Thymus (tissue), 11 donors: Measurements from ENCODE around the gene KRTAP5-3. TPM values are rescaled to one million over a fixed set of nuclear protein-coding genes. Genes with fewer than 3 reads are reported as not detected.

Experiments used
- DNase-seq, 9 donors: peaks; one replicate each; pipeline ENCODE4 v3.0.0-alpha.2; 2013; ENCODE audit warnings: low spot score in 9 of 9, low read depth in 6 of 9, missing footprints in 1 of 9
- H3K27ac ChIP-seq, 2 donors: one replicate each; pipeline ENCODE4 v1.5.1; 2013; ENCODE audit warnings: control low read depth in 1 of 2, low read depth in 1 of 2, low read length in 1 of 2, mild to moderate bottlenecking in 1 of 2, moderate library complexity in 1 of 2
- H3K27me3 ChIP-seq, 2 donors: one replicate each; pipeline ENCODE4 v1.5.1; 2013; ENCODE audit warnings: low read length in 1 of 2; ENCODE audit not compliant: control insufficient read depth in 2 of 2, insufficient read depth in 1 of 2
- H3K36me3 ChIP-seq, 2 donors: one replicate each; pipeline ENCODE4 v1.5.1; 2013; ENCODE audit warnings: low read length in 1 of 2, mild to moderate bottlenecking in 1 of 2, moderate library complexity in 1 of 2; ENCODE audit not compliant: control insufficient read depth in 2 of 2, insufficient read depth in 2 of 2
- H3K4me1 ChIP-seq, 2 donors: one replicate each; pipeline ENCODE4 v1.5.1; 2013; ENCODE audit warnings: low read length in 2 of 2; ENCODE audit not compliant: control insufficient read depth in 2 of 2, insufficient read depth in 2 of 2
- H3K4me3 ChIP-seq, 2 donors: one replicate each; pipeline ENCODE4 v1.5.1; 2013; ENCODE audit warnings: low read length in 2 of 2, control low read depth in 1 of 2, mild to moderate bottlenecking in 1 of 2
- H3K9me3 ChIP-seq, 2 donors: one replicate each; pipeline ENCODE4 v1.5.1; 2013; ENCODE audit warnings: low read length in 1 of 2, mild to moderate bottlenecking in 1 of 2; ENCODE audit not compliant: control insufficient read depth in 2 of 2, insufficient read depth in 1 of 2
- WGBS: extraction: QIAGEN DNeasy Blood & Tissue Kit; methylation state at CpG from one replicate; pipeline ENCODE4 v1.1.7; 2013; 5-methylcytosine and 5-hydroxymethylcytosine counted together
- polyA plus RNA-seq: library from polyadenylated mRNA; stranded (reverse); fragments of 200-250 nt; gene quantifications from one replicate; pipeline ENCODE4 v1.2.3, GENCODE V29; 2013
- total RNA-seq: library from RNA; stranded (reverse); fragments of 120-200 nt; gene quantifications from one replicate; pipeline ENCODE4 v1.2.4, GENCODE V29; 2013
- donor health status: healthy.

KRTAP5-3 gene
- total and polyA plus RNA-seq, 2 donors, result 0.02 TPM; not detected in 1

- Histone ChIP-seq H3K27ac (no peak overlapping the region), H3K4me1 (no peaks in the 10 kb centered on the region), H3K27me3 (peaks cover 2 to 24% of the 10 kb centered on the region in 2 donors), H3K9me3 (no peaks in the 10 kb centered on the region), H3K36me3 (no peaks in the 10 kb centered on the region), H3K4me3 (no peak overlapping the region)
- DNase-seq, result no peak
- 61% methylated on average over 20 of the region's 20 CpGs for WGBS
Measured at GRCh38 chr11:1644601-1645356, 36.5 kb upstream of the KRTAP5-3 start.

GRCh38 chr11:1643146-1643690 is 35.0 kb upstream of the KRTAP5-3 start:
- no peaks in the 10 kb centered on the region for H3K36me3 ChIP-seq

DNA sequence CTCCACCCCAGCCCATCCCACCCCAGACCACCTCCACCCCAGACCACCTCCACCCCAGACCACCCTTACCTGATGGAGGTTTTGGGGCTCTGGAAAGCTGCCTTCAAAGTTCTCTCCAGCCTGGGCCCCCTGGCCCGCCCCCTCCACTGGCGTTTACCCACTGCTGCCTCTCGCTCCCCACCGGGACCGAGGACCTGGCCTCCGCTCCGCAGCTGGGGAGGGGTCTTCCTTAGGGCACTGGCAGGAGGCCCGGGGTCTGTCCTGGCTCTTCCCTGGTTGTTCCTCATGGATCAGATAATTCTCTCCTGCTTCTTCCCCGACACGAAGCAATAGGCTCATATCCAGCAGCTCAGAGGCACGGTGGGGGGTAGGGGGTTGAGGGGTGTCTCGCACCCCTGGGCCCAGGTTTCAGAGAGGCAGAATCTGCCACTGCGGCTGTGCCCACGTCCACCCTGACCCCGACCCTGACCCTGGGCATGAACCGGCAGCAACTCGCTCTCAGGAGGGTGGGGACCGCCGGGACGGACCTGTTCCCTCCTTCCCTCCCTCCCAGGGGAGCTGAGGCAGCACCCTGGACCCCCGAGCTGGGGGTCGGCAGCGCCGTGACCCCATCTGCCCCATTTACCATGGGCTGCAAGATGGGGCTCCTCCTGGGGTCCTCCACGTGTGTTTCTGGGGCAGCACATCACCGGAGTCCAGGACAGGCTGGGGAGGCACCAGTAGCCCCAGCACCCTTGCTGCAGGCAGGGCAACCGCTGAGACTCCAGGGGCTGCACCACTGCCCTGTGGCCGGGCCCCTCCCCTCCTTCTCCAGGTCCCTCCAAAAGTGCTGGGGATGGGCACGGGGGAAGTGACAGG is 34.3 kb upstream of the KRTAP5-3 start:
- H3K27ac ChIP-seq, result no peak overlapping the region
- H3K4me3 ChIP-seq, result no peak overlapping the region
- H3K4me1 ChIP-seq, result no peaks in the 10 kb centered on the region
- WGBS, result 90% methylated on average over 29 of the region's 29 CpGs
- H3K27me3 ChIP-seq, result peaks cover 2 to 30% of the 10 kb centered on the region in 2 donors
- no peak for DNase-seq
- H3K9me3 ChIP-seq, result no peaks in the 10 kb centered on the region
- no peaks in the 10 kb centered on the region for H3K36me3 ChIP-seq

More at GRCh38 chr11:1643146-1643690, 35.0 kb upstream of the KRTAP5-3 start:
- Histone ChIP-seq H3K27ac (no peak overlapping the region), H3K9me3 (no peaks in the 10 kb centered on the region), H3K4me1 (no peaks in the 10 kb centered on the region), H3K4me3 (no peak overlapping the region), H3K27me3 (peaks cover 2 to 31% of the 10 kb centered on the region in 2 donors)
- no peak for DNase-seq
- WGBS, result 97% methylated on average over 20 of the region's 20 CpGs

- Histone ChIP-seq H3K9me3 (no peaks in the 10 kb centered on the region), H3K27ac (no peak overlapping the region), H3K4me1 (no peaks in the 10 kb centered on the region), H3K27me3 (peaks cover 2 to 30% of the 10 kb centered on the region in 2 donors), H3K4me3 (no peak overlapping the region), H3K36me3 (no peaks in the 10 kb centered on the region)
- WGBS, result 89% methylated on average over 15 of the region's 15 CpGs
- no peak for DNase-seq
Measured at GRCh38 chr11:1641096-1641495, 32.8 kb upstream of the KRTAP5-3 start.

DNA sequence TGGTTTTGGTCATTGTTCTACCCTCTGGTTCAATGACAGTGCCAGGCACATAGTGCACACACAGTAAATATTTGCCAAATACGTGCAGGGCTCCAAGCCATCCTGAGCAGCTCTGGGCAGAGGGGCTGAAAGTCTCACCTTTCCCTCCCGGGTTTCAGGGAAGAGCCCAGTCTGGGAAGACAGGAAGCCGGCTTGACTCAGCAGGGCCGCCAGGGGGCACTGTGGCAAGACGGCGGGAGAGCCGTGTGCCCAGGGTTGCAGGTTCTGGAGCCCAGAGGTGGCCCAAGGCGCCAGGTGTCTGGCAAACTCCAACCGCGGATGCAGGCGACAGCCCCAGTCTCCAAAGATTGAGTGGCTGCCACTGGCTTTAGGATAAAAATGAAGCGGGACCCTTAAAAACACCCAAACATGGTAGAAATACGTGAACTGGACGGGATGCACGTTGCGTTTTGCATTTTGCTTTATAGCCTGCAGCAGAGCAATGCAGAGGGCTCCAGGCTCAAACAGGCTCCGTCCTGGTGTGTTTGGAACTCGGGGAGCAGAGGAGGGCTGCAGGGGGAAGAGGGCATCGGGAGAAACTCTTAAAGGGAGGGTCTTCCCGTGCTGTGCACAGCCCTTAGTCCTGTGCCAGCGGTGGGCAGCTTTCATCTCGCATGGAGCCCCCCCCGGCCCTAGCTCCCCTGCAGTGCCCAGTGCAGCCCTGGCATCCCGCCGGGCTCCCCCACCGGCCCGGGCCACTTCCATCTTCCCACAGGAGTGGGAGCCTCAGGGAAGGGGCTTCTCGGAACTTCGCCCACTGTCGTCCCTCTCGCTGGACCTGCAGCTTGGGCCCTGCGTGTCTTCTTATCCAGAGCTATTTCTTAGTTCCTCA is 32.0 kb upstream of the KRTAP5-3 start:
- Histone ChIP-seq H3K4me3 (no peak overlapping the region), H3K36me3 (no peaks in the 10 kb centered on the region), H3K27ac (no peak overlapping the region), H3K9me3 (no peaks in the 10 kb centered on the region), H3K27me3 (peaks cover 2 to 27% of the 10 kb centered on the region in 2 donors), H3K4me1 (no peaks in the 10 kb centered on the region)
- 60% methylated on average over 32 of the region's 32 CpGs for WGBS
- DNase-seq, result peak in 1 of 9 donors; percentile 26

GRCh38 chr11:1639666-1640065 is 31.4 kb upstream of the KRTAP5-3 start:
- Histone ChIP-seq H3K36me3 (no peaks in the 10 kb centered on the region), H3K27me3 (peaks cover 2 to 22% of the 10 kb centered on the region in 2 donors), H3K4me3 (no peak overlapping the region), H3K27ac (no peak overlapping the region), H3K9me3 (no peaks in the 10 kb centered on the region), H3K4me1 (no peaks in the 10 kb centered on the region)
- DNase-seq, result no peak
- WGBS, result 77% methylated on average over 15 of the region's 15 CpGs

DNA sequence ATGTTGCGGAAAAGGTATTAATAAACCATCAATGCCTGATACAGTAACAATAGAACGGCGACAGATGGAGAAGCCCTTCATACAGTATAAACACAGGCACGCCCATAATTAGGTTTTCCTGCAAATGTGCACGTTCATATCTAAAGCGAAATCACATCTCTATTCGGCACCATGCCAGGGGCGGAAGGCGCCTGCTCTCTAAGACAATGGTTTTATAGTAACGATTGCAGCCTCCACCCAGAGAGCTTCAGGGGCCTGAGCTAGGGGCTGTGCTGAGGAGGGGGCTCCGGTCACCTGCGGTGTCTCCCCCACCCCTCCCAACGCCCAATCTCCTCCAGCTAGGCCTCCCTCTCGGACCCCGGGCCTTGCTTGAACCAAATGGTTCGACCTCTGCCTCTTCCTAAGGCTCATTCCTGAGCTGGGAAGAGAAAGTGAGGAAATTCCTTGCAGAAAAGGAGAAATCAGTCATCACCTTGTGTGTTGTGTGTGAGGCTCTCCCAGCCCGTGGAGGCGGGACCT is 30.9 kb upstream of the KRTAP5-3 start:
- WGBS, result 75% methylated on average over 18 of the region's 18 CpGs
- no peak overlapping the region for H3K27ac ChIP-seq
- H3K27me3 ChIP-seq, result peaks cover 2 to 22% of the 10 kb centered on the region in 2 donors
- no peaks in the 10 kb centered on the region for H3K36me3 ChIP-seq
- no peaks in the 10 kb centered on the region for H3K4me1 ChIP-seq
- no peak for DNase-seq
- H3K4me3 ChIP-seq, result no peak overlapping the region
- no peaks in the 10 kb centered on the region for H3K9me3 ChIP-seq

- 93% methylated on average over 8 of the region's 8 CpGs for WGBS
- Histone ChIP-seq H3K4me3 (no peak overlapping the region), H3K9me3 (no peaks in the 10 kb centered on the region), H3K27me3 (peaks cover 2 to 26% of the 10 kb centered on the region in 2 donors), H3K27ac (no peak overlapping the region), H3K4me1 (no peaks in the 10 kb centered on the region), H3K36me3 (no peaks in the 10 kb centered on the region)
- no peak for DNase-seq
Measured at GRCh38 chr11:1638344-1638743, 30.1 kb upstream of the KRTAP5-3 start.
